ENCODE measurements around the gene PACSIN1.

GRCh38 chr6:34439442-34439841 lies 26.4 kb upstream of the PACSIN1 start:
- TF ChIP-seq CTCF (IDR thresholded peaks at IDR 0.05; ENCODE audit: low read length): no peak
- no peak for TF ChIP-seq EZH2 (optimal IDR thresholded peaks at IDR 0.05; ENCODE audit: low read depth, low read length)
